ENCODE measurements around the gene CALY.

DNA sequence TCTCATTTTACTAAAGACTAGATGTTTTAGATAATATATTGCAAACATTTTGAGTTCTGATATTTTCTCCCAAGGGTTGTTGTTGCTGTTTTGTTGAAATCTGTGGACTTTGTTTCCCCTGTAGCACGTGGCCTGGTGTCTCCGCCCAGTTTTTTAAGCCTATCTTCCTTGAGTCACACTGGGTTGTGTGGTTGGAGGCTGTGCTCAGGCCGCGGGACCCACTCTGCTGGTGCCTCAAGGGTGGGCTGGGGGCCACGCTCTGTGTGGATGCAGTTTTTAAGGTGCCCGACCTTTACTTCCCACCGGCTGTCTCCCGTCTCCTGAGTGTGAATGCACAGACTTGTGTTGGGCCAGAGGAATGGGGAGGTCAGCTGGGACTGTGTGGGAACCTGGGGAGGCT is 6.2 kb upstream of the CALY start:
- no peak for TF ChIP-seq POLR2AphosphoS5 (IDR thresholded peaks at IDR 0.05)
- TF ChIP-seq, protein P1, sequence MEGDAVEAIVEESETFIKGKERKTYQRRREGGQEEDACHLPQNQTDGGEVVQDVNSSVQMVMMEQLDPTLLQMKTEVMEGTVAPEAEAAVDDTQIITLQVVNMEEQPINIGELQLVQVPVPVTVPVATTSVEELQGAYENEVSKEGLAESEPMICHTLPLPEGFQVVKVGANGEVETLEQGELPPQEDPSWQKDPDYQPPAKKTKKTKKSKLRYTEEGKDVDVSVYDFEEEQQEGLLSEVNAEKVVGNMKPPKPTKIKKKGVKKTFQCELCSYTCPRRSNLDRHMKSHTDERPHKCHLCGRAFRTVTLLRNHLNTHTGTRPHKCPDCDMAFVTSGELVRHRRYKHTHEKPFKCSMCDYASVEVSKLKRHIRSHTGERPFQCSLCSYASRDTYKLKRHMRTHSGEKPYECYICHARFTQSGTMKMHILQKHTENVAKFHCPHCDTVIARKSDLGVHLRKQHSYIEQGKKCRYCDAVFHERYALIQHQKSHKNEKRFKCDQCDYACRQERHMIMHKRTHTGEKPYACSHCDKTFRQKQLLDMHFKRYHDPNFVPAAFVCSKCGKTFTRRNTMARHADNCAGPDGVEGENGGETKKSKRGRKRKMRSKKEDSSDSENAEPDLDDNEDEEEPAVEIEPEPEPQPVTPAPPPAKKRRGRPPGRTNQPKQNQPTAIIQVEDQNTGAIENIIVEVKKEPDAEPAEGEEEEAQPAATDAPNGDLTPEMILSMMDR (IDR thresholded peaks at IDR 0.05) = no peak

Data from esophagus muscularis mucosa (tissue), 3 donors.